HG03460 (cell line): Measurements from ENCODE around the gene BRD4.

ENCODE experiments used
- ATAC-seq: cut with Tn5 transposase; IDR thresholded peaks from one replicate; pipeline ENCODE4 v1.9.1; 2021; ENCODE audit not compliant: unreplicated experiment

Gene BRD4

DNA sequence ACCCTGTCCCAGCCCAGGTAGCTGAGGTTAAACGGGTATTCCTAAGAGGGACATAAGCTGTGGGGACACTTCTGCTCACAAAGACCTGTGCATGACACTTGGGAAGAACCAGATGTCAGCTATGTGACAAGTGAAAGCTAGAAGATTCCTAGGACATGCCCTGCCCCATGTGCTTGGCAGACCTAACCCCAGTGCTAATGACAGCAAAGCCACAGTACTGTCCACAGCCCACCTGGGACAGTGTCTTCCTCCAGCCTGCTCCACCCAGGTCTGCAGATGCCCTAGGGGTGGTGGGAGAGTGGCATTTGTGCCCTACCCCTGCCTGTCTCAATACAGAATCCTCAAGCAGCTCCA, 81.7 kb downstream of the BRD4 start:
- ATAC-seq, result no peak

DNA sequence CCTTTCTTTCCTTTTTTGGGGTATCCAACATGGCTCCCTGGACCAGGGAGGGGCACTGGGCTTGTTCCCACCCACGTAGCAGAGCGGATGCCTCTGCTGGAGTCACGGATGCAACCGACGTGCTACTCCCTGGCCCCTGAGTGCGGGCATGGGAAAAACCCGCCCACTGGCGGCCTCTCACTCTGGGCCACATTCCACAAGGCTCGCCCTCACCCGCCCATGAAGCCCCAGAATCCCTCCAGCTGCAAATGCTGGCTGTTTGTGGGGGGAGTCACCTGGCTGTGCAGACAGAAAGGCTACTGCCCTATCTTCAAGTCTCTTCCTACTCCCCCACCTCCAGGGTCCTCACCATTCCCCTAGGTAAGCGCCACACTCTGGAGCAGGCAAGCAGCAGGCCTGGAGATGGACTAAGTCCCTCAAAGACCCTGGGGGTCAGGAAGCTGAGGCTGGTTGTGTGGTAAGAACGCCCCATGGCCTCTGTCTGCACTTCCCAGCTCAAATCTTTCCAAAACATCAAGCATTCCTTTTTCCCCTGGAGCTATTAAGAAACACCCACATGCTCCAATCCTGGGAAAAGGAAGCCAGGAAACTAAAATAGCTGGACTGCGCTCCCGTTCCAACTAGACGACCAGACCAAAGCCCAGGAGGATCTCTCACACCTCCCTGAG, 82.2 kb downstream of the BRD4 start:
- ATAC-seq, result no peak

DNA sequence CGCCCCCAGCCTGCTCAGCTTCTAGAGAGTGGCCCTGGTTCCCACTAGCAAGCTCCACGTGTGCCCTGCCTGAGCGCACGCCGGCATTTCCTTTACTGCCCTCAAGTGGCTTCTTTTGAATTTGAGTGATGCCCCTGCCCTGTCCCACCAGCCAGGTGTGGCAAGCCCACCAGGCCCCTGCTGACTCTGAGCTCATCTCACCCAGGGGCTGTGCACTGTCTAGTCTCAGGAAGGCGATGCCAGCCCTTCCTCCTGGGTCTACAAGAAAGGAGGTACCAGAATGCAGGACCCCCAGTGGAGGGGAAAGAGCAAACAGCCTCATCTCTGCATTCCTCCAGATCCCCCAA, 82.8 kb downstream of the BRD4 start:
- no peak for ATAC-seq

DNA sequence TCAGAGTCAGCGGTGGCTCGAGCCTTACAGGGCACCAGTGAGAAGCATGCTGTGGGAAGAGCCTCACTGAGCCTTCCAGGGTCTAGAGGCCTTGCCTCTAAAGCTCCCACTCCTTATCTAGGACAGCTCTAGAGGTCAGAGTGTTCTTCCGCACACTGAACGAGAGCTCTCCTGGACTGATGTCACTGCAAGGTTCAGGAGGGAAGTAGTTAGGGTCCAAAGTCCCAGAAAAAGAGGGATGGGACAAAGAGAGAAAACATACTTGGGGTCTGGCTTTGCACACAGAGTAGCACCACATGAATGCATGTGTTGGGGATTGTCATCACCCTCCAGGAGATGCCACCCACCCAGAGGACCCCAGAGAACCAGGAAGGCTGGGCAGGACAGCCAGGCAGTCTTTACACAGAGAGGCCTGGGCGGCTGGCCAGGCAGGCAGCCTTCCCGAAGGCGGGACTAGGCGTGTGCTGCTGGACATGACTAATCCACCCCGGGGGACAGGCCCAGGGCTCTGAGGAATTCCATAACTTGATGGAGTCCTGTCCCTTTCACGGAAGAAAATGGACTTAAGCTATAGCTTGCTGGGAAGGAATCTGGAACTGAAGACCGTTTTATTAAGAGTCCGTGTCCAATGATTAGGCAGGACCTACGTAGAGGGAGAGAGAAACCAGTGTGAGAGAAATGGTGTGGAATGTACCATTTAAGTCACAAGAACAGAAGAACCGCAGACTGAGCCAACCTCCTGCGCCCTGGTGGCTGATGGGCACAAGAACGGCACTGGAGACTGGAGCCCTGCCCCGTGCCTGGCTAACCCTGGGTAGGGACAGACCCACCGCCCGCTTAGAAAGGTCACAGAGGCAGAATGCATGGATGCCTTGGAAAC, 83.5 kb downstream of the BRD4 start:
- no peak for ATAC-seq

DNA sequence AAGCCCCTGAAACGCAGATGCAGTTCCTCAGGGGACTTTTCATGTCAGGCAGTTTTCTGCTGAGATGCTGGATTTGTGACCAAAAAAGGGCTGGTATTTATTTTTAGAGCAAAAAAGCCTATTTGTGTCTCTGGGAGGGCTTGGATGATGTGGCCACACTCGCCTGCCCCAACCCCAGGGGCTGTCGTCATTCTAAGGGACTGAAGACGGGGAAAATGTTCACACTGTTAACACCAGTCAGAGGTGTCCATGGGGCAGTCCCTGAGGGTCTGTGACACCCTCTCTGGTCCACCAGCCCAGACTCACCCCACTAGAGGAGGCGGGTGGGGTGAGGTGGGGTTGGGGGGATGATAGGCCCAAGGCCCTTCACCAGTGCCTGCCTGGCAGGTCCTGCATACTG, 84.2 kb downstream of the BRD4 start:
- no peak for ATAC-seq

DNA sequence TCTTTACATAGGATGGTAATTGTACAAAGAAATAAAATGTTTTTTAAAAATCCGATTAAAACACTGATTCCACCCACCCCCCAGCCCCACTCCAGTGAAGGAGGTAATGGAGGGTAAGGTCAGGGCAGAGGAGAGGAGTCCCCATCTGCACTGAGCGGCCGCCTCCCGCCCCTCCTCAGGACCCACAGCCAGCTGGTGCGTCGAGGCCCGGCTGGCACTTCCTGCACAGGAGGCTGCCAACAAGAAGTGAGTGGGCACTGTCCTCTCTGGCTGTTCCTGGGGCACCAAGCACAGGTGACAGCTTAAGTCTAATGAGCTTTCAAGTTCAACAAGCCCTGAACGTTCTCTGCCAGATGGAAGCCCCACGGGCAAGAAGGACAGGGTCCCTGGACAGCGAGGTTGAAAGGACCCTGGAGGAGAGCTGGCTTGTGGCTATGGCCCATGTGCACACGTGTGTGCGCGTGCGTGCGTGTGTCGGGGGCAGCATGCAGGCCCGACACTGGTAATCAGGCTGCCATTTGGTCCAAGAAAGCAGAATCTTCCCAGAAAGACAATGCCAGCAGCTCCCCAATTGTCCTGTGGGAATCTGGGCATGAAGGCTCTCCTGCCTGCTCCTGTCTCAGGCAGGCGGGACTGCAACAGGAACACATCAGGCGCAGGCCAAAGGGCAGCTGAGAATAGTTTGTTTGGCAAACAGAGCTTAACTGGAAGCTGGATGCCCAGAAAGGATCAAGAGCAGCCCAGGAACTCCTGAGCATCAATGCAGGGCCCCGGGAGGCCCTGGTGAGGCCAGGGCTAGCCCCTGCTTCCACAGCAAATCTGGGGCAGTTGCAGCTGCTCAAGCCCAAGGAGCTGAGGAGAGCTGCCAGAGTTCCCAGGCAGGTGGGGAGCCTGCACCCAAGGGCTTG, 85.0 kb downstream of the BRD4 start:
- no peak for ATAC-seq

DNA sequence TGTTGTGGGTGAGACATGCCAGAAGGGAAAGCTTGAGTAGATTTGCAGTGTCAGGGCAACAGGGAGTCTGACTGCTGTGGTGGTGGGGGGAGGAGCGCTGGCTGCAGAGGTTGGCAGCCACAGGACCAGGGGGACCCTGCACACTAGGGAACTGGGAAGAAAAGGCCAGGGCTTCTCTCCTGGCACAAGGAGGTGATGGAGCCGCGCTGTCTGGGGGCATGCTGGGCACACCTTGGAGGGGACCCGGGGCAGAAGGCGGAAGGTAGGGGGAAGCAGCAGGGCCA, 86.2 kb downstream of the BRD4 start:
- ATAC-seq, result no peak

DNA sequence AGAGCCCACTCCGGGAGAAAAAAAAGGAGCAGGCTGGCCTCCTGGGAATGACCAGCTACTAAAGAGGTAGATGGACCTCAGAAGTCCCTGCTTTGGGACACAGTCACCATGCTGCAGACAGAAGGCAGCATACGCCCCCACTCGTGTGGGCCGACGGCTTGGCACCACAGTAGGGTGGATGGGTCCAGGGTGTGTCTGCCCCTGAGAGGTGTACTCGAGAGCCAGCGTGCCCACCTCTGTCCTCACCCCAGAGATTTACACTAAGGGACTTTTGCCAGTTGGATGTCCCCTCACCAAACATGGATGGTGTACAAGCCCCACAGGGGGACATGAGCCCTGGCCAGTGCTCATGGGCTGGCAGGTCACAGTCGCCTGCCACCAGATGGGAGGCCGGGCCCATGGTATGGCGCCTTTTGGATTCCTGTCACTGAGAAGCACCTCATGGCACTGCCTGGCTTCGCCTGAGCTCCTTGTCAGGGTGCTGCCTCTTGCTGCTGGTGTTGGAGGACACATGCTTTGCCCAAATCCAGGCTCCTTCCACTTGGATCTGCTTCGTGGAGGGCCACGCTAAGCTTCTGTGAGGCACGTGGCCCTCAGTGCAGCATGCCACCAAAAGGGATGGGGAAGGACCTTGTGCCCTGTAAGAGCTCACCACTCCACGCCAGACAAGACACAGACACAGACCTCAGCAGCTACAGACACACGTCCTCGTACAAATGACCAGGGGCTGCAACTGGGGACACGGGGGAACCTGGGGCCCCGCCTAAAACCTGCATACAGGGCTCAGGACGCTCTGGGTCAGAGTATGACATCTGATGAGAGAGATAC, 86.8 kb downstream of the BRD4 start:
- no peak for ATAC-seq

DNA sequence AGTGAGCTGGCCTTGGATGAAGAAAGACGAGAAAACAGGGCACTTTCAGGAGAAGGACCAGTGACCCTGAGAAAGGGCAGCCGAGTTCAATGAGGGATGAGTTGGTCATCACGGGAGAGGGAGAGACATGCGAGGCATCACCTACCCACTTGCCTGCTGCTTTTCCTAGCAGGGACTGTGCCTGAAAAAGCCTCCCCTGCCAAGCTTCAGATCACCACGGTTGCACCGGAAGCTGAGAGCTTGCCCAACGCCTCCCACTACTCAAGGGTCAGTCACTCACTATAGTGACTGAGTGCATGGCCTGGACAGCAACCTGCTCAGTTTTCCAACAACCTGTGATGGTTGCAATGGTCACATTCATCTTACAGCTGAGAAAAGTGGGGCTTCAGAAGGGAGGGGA, 87.5 kb downstream of the BRD4 start:
- ATAC-seq, result no peak

DNA sequence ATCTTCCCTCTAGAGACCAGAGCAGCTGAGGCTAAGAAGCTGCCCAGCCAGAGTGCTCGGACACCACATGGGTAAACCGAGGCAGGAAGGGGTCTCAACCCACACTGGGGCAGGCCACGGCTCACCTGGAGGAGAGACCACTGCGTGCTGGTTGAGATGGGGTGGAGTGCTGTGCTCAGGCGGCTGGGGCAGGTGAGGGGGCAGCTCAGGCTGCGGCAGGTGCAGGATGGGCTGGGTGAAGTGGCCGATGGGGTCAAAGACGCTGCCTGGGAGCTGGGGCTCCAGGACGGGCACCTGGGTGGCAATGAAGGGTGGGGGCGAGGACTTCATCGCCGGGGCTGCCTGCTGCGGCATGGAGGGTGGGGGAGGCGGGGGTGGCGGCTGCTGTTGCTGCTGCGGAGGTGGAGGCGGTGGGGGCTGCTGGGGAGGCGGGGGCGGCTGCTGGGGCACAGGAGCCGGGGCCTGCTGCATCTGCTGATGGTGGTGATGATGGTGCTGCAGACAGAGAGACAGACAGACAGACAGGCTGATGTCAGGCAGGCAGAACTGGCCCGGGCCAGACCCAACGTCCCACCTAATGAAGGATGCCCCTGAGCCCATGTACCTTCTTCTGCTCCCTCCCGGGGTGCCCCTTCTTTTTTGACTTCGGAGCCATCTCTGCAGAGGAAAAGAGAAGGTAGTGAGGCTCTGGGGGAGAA, 88.1 kb downstream of the BRD4 start:
- no peak for ATAC-seq

DNA sequence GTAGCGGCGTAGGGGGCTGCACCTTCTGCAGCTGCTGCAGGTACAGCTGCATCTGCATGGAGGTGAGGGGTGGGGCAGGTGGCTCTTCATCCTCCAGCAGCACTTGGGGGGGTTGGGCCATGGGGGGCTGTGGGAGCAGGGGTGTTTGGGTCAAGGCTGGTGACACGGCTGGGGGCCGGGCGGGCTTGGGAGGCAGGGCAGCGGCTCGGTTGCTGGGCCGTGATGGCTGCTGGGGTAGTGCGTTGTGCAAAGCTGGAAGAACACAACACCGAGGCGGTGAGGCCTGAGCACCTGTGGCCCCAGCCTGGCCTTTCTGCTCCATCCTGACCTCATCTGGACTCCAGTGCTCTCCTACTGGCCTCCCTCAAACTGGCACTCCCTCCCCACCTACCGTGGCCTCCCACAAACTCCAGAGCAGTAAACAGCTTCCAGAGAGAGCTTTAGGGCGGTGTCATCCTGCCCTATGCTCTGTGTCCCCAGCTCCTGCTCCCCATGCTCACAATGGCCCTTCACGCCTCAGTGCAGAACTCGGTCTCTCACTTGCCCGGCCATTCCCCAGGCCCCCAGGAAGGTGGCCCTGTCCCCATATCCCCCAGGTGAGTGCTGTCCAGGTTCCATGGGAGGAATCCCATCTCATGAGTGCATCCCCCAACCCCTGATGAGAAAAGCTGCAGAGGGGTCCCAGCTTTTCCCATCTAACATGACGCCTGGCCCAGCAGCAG, 88.9 kb downstream of the BRD4 start:
- no peak for ATAC-seq

DNA sequence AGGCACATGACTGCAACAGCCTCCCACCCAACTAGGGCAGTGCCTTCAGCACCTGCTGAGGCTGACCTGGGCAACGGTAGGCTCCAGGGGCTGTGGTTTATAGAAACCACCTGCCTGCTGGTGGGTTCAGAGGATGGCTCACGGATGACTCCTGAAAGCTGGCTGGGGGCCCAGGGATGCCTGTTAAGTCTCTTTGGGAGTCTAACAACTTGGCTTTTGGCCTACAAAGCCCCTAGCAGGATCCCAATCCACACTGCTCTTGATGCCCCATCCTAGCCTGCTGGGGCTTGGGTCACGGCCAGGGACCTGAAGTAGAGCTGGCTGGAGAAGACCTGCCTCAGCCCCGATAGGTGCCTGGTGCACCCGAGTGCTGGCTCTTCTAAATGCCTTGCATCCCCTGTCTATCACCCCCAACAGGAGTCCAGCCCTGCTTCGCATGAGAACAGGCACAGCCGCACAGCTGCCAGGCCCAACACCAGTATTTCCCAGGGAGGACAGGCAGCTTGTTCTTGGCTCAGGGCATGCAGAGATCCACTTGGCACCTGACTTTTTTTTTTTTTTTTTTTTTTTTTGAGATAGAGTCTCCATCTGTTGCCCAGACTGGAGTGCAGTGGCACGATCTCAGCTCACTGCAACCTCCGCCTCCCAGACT, 91.0 kb downstream of the BRD4 start:
- no peak for ATAC-seq

DNA sequence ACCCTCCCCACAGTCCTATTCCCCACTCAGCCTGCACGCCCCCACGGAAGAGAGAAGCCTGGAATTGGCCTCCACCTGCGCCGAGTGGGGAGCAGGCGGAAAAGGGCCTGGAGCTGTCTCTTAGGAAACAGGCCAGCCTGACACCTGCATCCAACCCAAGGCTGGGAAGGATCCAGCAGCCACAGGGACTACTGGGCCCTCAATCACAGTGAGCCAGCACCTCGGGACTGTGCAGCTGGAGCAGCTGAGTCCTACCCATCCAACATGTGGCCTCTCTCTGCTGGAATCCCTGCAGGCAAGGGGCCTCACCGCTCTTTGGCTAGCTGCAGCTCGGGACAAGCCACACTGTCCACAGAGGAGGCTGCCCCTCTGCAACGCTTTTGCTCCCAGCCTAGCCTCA, 91.8 kb downstream of the BRD4 start:
- no peak for ATAC-seq

DNA sequence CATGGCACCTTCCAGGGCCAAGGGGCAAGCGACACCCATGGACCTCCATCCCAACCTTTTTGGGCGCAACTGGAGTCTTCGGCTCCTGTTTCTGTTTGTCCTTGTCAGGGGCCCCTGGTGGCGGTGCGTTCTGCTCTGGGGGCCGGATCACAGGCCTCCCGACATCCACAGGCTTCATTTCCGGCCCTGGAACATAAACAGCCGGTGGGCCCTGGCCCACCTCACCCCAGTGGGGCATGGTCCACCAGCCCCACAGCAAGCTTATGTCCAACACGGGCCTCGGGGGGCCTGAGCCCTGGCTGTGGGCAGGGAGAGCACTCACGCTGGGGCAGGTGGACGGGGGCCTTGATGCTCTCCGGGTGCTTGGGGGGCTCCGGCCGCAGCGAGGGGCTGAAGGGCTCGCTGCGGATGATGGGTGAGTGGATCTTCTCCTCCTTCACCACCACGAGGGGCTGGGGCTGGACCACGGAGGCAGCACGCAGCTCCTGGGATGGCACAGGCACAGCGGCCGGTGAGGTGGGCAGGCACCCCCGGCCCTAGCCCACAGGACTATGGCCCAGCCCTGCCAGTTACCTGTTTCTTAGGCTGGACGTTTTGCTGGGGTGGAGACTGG, 92.9 kb downstream of the BRD4 start:
- ATAC-seq, result no peak

DNA sequence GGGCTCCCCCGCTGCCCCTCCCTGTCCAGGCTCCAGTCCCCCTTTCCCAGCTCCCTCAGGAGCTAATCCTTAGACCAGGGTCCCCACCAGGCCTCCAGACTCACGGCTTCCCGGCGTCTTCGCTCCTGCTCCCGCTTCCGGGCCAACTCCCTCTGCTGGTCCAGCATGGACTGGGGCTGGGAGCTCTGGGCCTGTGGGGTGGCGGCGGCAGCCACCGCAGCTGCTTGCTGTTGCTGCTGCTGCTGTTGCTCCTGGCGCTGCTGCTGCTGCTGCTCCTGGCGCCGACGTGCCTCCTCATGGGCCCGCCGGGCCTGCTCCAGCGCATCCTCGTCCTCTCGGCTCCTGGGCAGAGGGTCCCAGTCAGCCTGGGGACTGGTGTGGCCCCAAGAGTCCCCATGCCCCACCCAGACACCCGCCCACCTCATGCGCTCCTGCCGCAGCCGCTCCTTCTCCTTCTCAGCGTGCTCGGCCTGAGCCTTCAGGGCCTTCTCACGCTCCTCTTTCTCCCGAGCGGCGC, 93.6 kb downstream of the BRD4 start:
- ATAC-seq, result no peak

DNA sequence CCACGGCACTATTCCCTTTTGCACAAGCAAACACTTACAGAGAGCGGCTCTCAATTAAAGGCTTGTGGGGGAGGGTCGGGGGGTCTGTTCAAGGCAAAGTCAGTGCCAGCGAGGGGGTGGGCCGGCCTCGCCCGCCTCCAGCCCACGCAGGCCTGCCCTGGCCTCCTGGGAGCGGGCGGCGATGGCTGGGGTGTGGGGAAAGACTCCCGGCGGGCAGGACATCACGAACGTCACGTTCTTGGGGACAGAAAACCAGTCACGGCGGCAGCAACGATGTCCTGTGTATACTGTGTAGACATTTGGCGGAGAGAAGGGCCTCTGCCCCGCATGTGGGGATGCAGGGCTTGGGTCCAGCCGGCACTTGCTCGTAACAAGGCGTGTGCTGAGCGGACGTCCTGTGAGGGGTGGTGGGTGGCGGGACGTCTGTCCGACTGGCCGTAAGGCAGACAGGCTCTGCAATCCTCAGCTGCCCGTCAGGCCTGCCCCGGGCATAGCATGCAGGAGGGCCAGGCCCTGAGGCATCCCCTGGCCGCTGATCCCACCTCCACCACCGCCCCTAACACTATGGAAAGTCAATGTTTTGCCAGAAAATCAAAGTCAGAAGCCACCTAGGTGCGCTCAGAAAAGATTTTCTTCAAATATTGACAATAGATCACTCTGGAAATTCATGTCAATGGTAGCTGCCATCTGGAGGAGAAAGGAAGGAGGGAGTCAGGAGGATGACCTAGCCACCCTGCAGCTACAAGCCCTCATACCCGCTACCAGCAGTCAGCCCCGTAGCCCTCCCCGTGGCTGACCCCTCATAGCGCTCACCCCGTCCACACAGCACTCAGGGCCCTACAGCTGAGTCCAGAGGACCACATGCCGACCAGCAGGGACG, 94.3 kb downstream of the BRD4 start:
- no peak for ATAC-seq

DNA sequence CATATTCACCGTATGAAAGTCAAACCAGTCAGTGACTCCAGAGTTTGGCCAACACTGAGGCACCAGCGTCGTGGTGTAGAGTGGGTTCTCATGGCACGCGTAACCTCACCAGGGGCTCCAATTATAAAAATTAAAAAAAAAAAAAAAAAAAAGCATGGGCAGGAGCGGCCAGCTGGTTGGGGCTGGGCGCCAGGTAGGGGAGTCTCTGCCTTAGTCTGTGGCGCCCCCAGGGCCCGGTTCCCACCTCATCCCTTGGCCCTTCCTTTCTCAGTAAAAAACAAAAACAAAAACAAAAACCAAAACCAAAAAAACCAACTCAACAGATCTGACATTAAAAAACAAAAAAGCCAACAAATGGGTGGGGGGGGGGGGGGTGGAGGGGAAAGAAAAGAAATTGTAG, 95.5 kb downstream of the BRD4 start:
- ATAC-seq, result no peak

DNA sequence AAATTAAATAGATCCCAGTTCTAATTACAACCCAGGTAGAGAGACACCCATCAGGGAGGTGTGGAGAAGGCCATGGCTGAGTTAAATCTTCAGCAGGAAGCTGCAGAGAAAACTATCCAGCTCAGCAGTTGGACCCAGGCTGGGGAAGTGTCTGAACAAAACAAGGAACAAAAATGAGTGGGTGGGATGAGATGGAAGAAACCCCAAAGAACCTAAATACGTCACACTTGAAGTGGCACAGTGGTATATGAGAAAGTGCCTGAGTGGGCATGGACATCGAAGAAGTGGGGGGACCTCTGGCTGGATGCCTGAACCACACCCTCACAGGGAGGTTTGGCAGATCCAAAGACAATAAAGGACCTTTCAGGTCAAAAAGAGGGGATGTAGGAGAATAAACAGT, 96.6 kb downstream of the BRD4 start:
- no peak for ATAC-seq
